DMS153 treated with DMSO at 0.1 percent for 48 hours (cell line): ENCODE measurements around the gene CTTNBP2NL.
"Not testable (repeated sequence)": the region's sequence is repeated elsewhere in the genome, so short reads cannot be mapped to it uniquely, and the experiment has no call there.

ENCODE experiments used
- DNase-seq: peaks from one replicate; lab custom pipeline; 2025; ENCODE audit not compliant: unreplicated experiment; lab: John Stamatoyannopoulos, UW

The CTTNBP2NL gene

GRCh38 chr1:112418099-112418892, 22.3 kb downstream of the CTTNBP2NL start:
- DNase-seq = no peak

- no peak for DNase-seq
Measured at GRCh38 chr1:112423207-112423606, 27.2 kb downstream of the CTTNBP2NL start.

- DNase-seq = not testable (repeated sequence)
Measured at GRCh38 chr1:112423666-112424065, 27.7 kb downstream of the CTTNBP2NL start.

- DNase-seq = no peak
Measured at GRCh38 chr1:112429749-112430148, 33.7 kb downstream of the CTTNBP2NL start.

- DNase-seq = no peak
Measured at GRCh38 chr1:112431038-112431437, 35.0 kb downstream of the CTTNBP2NL start.

GRCh38 chr1:112435448-112435847, 39.4 kb downstream of the CTTNBP2NL start:
- DNase-seq = no peak

GRCh38 chr1:112436384-112437156, 40.6 kb downstream of the CTTNBP2NL start:
- no peak for DNase-seq

- not testable (repeated sequence) for DNase-seq
Measured at GRCh38 chr1:112438156-112438555, 42.1 kb downstream of the CTTNBP2NL start.

GRCh38 chr1:112439592-112439991, 43.6 kb downstream of the CTTNBP2NL start:
- DNase-seq = no peak

- DNase-seq = no peak
Measured at GRCh38 chr1:112440574-112440973, 44.6 kb downstream of the CTTNBP2NL start.

GRCh38 chr1:112444269-112444668, 48.3 kb downstream of the CTTNBP2NL start:
- DNase-seq = no peak

- DNase-seq = no peak
Measured at GRCh38 chr1:112445596-112445995, 49.6 kb downstream of the CTTNBP2NL start.

- DNase-seq = no peak
Measured at GRCh38 chr1:112446411-112446810, 50.4 kb downstream of the CTTNBP2NL start.

GRCh38 chr1:112448904-112449629, 53.1 kb downstream of the CTTNBP2NL start:
- DNase-seq = no peak

GRCh38 chr1:112449630-112449983, 53.6 kb downstream of the CTTNBP2NL start:
- no peak for DNase-seq

GRCh38 chr1:112450773-112451172, 54.8 kb downstream of the CTTNBP2NL start:
- DNase-seq = no peak

- DNase-seq = not testable (repeated sequence)
Measured at GRCh38 chr1:112451301-112451700, 55.3 kb downstream of the CTTNBP2NL start.

GRCh38 chr1:112453876-112454275, 57.9 kb downstream of the CTTNBP2NL start:
- no peak for DNase-seq

- DNase-seq = no peak
Measured at GRCh38 chr1:112454316-112454715, 58.3 kb downstream of the CTTNBP2NL start.

- DNase-seq = no peak
Measured at GRCh38 chr1:112457241-112457640, 61.2 kb downstream of the CTTNBP2NL start.

- DNase-seq = no peak
Measured at GRCh38 chr1:112457955-112458354, 61.9 kb downstream of the CTTNBP2NL start.

- no peak for DNase-seq
Measured at GRCh38 chr1:112458756-112459155, 62.7 kb downstream of the CTTNBP2NL start.
